GM21619 (cell line): Measurements from ENCODE around the gene MAP3K20.
"Not testable (repeated sequence)": the region's sequence is repeated elsewhere in the genome, so short reads cannot be mapped to it uniquely, and the experiment has no call there.

ENCODE experiments used
- ATAC-seq: cut with Tn5 transposase; IDR thresholded peaks from one replicate; pipeline ENCODE4 v1.9.1; 2021; ENCODE audit not compliant: unreplicated experiment

The MAP3K20 gene

GRCh38 chr2:173305303-173305702, 229.7 kb downstream of the MAP3K20 start:
- no peak for ATAC-seq

DNA sequence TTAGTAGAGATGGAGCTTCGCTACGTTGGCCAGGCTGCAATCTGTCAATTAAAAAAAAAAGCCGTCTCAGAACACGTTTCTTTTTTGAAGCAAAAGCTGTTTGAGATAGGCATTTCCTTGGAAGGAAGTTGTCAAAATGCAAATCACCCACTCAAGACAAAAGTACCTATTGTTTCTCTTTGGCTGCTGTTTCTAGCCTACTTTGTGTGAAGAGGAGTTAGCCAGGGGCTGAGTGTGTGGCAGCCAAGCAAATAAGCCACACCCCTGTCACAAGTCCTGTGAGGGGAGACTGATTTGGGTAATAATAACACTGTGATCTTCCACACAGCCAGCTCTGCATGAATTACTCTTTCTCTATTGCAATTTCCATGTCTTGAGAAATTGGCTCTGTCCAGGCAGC, 231.6 kb downstream of the MAP3K20 start:
- ATAC-seq = peak; percentile 93

DNA sequence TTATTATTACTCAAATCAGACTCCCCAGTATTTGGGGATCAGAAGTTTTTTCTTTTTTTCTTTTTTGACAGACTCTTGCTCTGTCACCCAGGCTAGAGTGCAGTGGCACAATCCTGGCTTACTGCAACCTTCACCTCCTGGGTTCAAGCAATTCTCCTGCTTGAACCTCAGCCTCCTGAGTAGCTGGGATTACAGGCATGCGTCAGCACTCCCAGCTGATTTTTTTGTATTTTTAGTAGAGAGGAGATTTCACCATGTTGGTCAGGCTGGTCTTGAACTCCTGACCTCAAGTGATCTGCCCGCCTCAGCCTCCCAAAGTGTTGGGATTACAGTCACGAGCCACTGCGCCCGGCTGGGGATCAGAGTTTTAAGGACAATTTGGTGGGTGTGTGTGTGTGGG, 233.7 kb downstream of the MAP3K20 start:
- not testable (repeated sequence) for ATAC-seq

DNA sequence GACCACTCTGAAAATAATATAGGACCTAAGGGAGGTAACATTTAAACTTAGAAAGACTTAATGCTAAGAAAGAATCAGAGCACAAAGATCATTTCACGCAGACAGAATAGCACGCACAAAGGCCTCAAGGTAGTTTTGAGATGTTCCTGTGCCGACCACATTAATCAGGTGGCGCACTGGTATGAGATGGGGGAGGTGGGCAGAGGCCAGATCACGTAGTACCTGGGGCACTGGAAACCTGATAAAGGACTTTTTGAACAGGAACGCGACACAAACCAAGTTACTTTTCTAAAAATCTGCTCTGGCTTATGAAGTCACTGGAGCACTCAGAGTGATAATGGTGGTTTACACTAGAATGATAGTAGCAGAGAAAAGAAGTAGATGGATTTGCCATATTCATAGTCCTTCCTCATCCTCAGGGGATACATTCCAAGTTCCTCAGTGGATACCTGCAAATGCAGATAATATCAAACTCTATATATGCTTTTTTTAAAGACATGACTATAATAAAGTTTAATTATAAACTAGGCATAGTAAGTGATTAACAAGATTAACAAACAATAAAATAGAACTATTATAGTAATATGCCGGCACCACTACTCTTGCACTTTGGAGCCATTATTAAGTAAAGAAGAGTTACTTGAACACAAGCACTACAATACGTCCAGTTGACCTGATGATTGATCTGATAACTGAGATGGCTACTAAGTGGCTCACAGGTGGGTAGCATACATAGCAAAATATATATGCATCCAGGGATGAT, 236.4 kb downstream of the MAP3K20 start:
- no peak for ATAC-seq
